Ovary (tissue), 9 donors: ENCODE data around the gene NAPB. TPM values are rescaled to one million over a fixed set of nuclear protein-coding genes. Genes with fewer than 3 reads are reported as not detected.

Experiments used
- DNase-seq, 5 donors: peaks; one replicate each; pipeline ENCODE4 v3.0.0-alpha.2; 2019 to 2020
- H3K27ac ChIP-seq, 2 donors: fragments of 200-600 bp; one replicate each; pipeline versions ENCODE4 v1.5.1 to v1.8.0; 2019 to 2022
- H3K27me3 ChIP-seq: fragments of 200-600 bp; one replicate; pipeline ENCODE4 v1.8.0; 2022
- H3K36me3 ChIP-seq: fragments of 200-600 bp; sonication (generic); one replicate; pipeline ENCODE4 v1.5.1; 2019
- H3K4me1 ChIP-seq: one replicate; pipeline ENCODE4 v1.8.1; 2013; ENCODE audit warnings: mild to moderate bottlenecking, moderate library complexity; ENCODE audit not compliant: insufficient read depth
- H3K4me3 ChIP-seq: fragments of 200-600 bp; sonication (generic); one replicate; pipeline ENCODE4 v1.5.1; 2017
- H3K9me3 ChIP-seq, 2 donors: fragments of 200-600 bp in 1 of 2; sonication (generic) in 1 of 2; one replicate each; pipeline versions ENCODE4 v1.5.1 to v1.8.1; 2013 to 2019; ENCODE audit warnings: mild to moderate bottlenecking in 1 of 2, moderate library complexity in 1 of 2
- CTCF ChIP-seq, 3 donors: fragments of 450-650 bp in 2 of 3; fragments of 200-600 bp in 1 of 3; IDR thresholded peaks; one replicate each; pipeline versions ENCODE4 v1.5.1 to v1.8.0; 2016 to 2022; ENCODE audit warnings: antibody characterized with exemption in 3 of 3, mild to moderate bottlenecking in 1 of 3
- EP300 ChIP-seq: sonication (generic); formaldehyde crosslinking; IDR thresholded peaks from one replicate; pipeline ENCODE4 v1.6.1; 2017; ENCODE audit warnings: antibody characterized with exemption
- POLR2A ChIP-seq: fragments of 450-650 bp; IDR thresholded peaks from one replicate; pipeline ENCODE4 v1.6.1; 2017; ENCODE audit warnings: antibody characterized with exemption, mild to moderate bottlenecking, moderate library complexity
- WGBS, 3 donors: extraction: QIAGEN DNeasy Blood & Tissue Kit in 1 of 3; methylation state at CpG; one replicate each; pipeline versions ENCODE4 v1.1.5 to v1.1.7; 2013 to 2017; 5-methylcytosine and 5-hydroxymethylcytosine counted together
- intact Hi-C, 4 donors: fragments of 100-400 bp; cut with DNase I; formaldehyde crosslinking; loops; one replicate each; pipeline versions ENCODE4 v1.11.0 to v1.15.1; 2022 to 2023
- polyA plus RNA-seq, 2 donors: library from polyadenylated mRNA; stranded (reverse); fragments of 200-250 nt in 1 of 2; fragments of 350-450 nt in 1 of 2; fragmentation: Illumina TruSeq in 1 of 2; extraction: RNeasy Lipid Tissue Mini Kit (QIAGEN cat#74804) in 1 of 2; gene quantifications; one replicate each; pipeline ENCODE4 v1.2.3, GENCODE V29; 2013 to 2014
- total RNA-seq, 7 donors: library from RNA; depleted of rRNA in 2 of 7; stranded (reverse); fragments of >200 nt in 2 of 7; fragmentation: NEBNext Ultra II Directional in 3 of 7; extraction: Animal tissue kit (Norgen Biotek cat#: 25700) in 3 of 7; gene quantifications; one replicate each; pipeline versions ENCODE4 v1.1.0 to v1.2.4, GENCODE V29; 2016 to 2023
- donor health status: DM: no; HTN: no; CAD: no; lungs with moderate emphysema.
- donor health status: DM: no; HTN: no; CAD: no.
- donor health status: Bipolar disorder and iron deficiency.
- donor health status: DM: yes; HTN: yes; CAD: no.
- donor health status: DM: no; HTN: no; CAD: no.
- donor health status: DM: yes; HTN: yes; CAD: no.

The NAPB gene
- total and polyA plus RNA-seq, 9 donors = 9.3 to 17.9 (median 12.9) TPM

GRCh38 chr20:23393996-23394775, 27.1 kb downstream of the NAPB start:
- no peak overlapping the region for H3K4me3 ChIP-seq
- no peaks in the 10 kb centered on the region for H3K27me3 ChIP-seq
- intact Hi-C loops = no loop called here
- no peaks in the 10 kb centered on the region for H3K36me3 ChIP-seq
- H3K4me1 ChIP-seq = peaks cover 5% of the 10 kb centered on the region
- no peak for TF ChIP-seq CTCF (IDR thresholded peaks at IDR 0.05)
- no peak for TF ChIP-seq POLR2A
- DNase-seq = no peak
- 96 to 97% (median 97%) methylated on average over 4 of the region's 4 CpGs for WGBS, 3 donors
- H3K9me3 ChIP-seq = no peaks in the 10 kb centered on the region
- no peak overlapping the region for H3K27ac ChIP-seq

GRCh38 chr20:23391707-23392310, 29.5 kb downstream of the NAPB start:
- TF ChIP-seq EP300 = no peak
- no peak for TF ChIP-seq POLR2A
- TF ChIP-seq CTCF (IDR thresholded peaks at IDR 0.05) = no peak
- Histone ChIP-seq H3K4me1 (peaks cover under 1% of the 10 kb centered on the region), H3K4me3 (no peak overlapping the region), H3K36me3 (no peaks in the 10 kb centered on the region), H3K9me3 (no peaks in the 10 kb centered on the region), H3K27me3 (no peaks in the 10 kb centered on the region), H3K27ac (no peak overlapping the region)
- 89 to 93% (median 91%) methylated on average over 4 of the region's 4 CpGs for WGBS, 3 donors
- no peak for DNase-seq
- intact Hi-C loops = no loop called here

- TF ChIP-seq EP300 = no peak
- TF ChIP-seq POLR2A = no peak
- no peak for TF ChIP-seq CTCF (IDR thresholded peaks at IDR 0.05)
- 81 to 96% (median 94%) methylated on average over 1 of the region's 1 CpG for WGBS, 3 donors
- Histone ChIP-seq H3K4me3 (no peak overlapping the region), H3K27ac (no peak overlapping the region), H3K27me3 (no peaks in the 10 kb centered on the region), H3K4me1 (peaks cover 2% of the 10 kb centered on the region), H3K9me3 (no peaks in the 10 kb centered on the region), H3K36me3 (no peaks in the 10 kb centered on the region)
- no peak for DNase-seq
- intact Hi-C loops = no loop called here
Measured at GRCh38 chr20:23390091-23390774, 31.1 kb downstream of the NAPB start.

GRCh38 chr20:23387118-23387443, 34.2 kb downstream of the NAPB start:
- DNase-seq = no peak
- H3K36me3 ChIP-seq = no peaks in the 10 kb centered on the region
- intact Hi-C loops = no loop called here

More at GRCh38 chr20:23387118-23387443, 34.2 kb downstream of the NAPB start:
- Histone ChIP-seq H3K4me1 (peaks cover 2% of the 10 kb centered on the region), H3K27me3 (no peaks in the 10 kb centered on the region), H3K27ac (no peak overlapping the region), H3K4me3 (no peak overlapping the region), H3K9me3 (no peaks in the 10 kb centered on the region)
- TF ChIP-seq EP300 (no peak), CTCF (IDR thresholded peaks at IDR 0.05) (no peak), POLR2A (no peak)
- 96 to 98% (median 98%) methylated on average over 3 of the region's 3 CpGs for WGBS, 3 donors
